CD4-positive, alpha-beta T cell treated with Interferon alpha-2 for 1 hour (primary cell): Measurements from ENCODE around the gene MYBL2.
"Not testable (repeated sequence)": the region's sequence is repeated elsewhere in the genome, so short reads cannot be mapped to it uniquely, and the experiment has no call there.

Experiments
- DNase-seq, 2 donors: peaks; one replicate each; pipeline ENCODE4 v3.0.0-alpha.2; 2020 to 2022

Gene MYBL2

DNA sequence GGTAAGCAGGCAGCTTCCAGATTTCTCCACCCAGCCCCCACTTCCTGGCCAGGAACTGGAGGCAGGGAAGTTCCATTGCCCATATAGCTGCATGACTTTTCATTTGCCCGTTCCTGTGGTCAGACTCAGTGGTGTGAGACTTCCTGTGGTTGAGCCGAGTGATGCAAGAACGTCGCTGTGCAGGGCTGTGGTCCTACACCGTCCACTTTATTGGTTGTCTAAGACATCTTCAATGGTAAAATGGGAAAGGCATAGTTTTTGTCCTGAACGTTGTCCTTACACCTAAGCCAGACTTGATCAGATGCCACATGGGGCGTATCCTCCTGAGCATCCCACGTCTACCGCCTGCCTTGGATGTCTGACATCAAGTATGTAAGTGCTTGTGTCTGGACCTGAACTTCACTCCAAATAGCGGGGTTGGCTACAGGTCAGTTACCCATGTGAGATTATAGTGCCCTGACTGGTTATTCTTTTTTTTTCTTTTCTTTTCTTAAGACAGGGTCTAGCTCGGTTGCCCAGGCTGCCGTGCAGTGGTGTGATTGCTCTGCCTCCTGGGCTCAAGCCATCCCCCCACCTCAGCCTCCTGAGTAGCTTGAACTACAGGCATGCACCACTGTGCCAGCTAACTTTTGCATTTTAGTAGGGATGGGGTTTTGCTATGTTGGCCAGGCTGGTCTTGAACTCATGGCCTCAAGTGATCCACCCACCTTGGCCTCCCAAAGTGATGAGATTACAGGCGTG lies 85.8 kb downstream of the MYBL2 start:
- peak in 1 of 2 donors; percentile 54 for DNase-seq

DNA sequence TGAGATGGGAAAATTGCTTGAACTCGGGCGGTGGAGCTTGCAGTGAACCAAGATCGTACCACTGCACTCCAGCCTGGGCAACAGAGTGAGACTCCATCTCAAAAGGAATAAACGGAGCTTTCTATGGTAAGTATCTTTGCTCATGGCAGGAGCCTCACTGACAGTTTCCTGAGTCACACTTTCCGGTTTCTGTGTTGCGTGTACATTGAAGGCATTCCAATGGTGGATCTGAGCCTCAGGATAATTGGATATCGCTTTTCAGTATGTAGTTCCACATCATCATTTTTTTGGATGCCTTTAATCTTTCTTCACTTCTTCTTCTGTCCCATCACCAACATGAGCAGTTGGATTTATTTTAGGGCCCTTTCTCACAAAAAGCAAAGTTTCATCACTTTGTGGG lies 88.5 kb downstream of the MYBL2 start:
- DNase-seq: no peak

DNA sequence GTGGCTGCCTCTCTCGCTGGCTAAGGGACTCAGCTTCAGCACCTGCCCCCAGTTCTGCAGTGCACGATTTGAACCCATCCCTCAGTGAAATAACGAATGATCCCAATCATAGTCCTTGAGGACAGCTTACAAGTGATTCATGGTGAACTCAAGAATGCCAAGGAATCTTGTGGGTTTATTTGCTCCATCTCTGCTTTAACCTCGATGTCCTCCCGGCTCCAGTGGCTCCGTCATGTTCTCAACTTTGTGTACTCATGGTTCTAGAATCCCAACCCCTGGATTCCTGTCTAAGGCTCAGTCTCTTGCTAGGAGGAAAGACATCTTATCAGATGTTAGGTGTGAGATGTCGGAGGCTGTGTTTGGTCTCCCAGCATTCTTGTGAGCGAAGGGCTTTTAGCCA lies 88.9 kb downstream of the MYBL2 start:
- DNase-seq: no peak

DNA sequence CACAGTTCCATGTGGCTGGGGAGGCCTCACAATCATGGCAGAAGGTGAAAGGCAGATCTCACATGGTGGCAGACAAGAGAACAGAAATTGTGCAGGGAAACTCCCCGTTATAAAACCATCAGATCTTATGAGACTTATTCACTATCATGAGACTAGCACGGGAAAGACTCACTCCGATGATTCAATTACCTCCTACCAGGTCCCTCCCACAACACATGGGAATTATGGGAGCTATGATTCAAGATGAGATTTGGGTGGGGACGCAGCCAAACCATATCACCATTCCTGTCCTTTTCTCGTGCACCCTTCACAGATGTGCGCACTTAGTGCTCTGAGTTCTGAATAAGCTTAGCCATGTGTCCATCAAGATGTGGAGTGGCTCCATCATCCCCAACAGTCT lies 91.0 kb downstream of the MYBL2 start:
- not testable (repeated sequence) for DNase-seq

DNA sequence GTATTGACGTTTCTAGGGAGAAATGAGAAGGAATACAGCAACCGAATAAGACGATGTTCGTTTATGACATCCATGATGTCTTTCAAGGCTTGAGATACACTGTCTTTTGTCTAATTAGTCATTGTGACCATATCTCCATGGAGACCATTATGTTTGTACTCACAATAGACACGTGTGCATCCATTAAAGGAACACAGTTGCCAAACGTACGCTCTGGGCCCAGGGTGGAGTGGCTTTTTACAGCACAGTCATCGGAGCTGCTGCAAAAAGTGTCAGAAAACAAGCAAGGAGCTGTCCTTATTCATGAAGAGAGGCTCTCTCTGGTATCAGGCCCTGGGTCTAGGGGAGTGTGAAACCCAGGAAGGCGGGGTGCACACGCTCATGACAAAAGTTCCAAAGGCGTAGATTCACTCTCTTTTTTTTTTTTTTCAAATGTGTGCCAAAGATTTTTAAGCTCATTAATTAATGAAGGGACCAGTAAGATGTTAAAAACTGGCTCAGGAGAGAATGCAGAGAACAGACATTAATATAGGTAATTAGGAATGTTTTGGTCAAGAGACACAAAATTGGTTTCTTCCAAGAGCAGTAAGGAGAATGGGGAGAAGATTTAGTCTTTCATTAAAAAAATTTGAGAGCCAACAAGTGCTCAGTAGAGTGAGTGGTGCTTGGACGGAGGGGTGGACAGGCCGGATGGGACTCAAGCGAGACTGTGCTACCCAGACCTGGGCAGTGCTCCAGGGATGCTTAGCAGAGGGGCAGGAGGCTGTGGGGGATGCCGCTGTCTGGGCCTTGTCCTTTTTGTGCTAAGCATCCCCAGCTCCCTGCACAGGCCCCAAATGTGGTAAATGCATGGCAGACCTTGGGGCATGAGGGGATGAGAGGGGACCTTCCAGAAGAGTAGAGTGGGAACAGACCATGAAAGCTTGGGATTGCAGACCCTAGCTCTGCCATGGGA lies 94.7 kb downstream of the MYBL2 start:
- DNase-seq: no peak

DNA sequence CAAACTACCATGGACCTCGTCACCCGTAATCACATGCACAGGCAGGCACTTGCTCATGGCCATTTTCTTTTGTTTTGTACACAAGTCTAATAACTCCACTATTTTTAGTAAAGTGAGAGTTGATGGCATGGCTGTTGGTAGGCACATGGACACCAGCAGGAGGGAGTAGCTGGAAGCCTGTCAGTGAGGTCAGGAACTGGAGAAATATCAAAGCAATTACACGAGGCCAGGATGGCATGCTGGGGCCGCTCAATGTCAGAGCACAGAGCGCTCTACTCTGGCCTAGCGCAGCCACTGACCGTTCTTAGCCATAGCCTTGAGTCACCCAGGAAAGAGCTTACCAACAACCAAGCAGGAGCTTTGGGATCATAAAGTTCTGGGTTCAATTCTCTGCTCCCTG lies 96.0 kb downstream of the MYBL2 start:
- no peak for DNase-seq

DNA sequence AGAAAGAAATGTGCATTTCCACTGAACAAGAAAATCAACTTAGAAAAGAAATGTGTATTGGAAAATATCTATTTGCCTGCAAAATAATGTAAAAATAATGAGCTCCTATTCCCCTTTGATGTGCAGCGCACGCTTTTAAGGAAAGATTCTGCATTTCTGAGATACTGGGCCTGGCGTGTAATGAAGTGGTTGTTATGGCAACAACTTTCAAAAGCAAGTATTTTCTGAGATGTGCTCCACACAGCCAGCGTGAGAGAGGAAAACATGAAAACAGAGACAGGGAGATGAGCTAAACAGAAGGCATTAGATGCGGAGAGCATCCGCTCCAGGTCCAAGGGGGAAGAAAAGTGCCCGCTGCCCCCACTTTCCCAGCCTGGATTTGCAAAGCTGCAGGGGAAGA lies 99.0 kb downstream of the MYBL2 start:
- DNase-seq: no peak
